Measurements from ENCODE around the gene PLEK2.

GRCh38 chr14:67453575-67454300 lies 41.8 kb upstream of the PLEK2 start:
- TF ChIP-seq PATZ1 (CRISPR knock-in tag; IDR thresholded peaks at IDR 0.05; ENCODE audit: borderline replicate concordance) (no peak), GLIS3 (CRISPR knock-in tag; IDR thresholded peaks at IDR 0.05) (no peak), CSDC2 (CRISPR knock-in tag; IDR thresholded peaks at IDR 0.05) (no peak), ISL1 (CRISPR knock-in tag; IDR thresholded peaks at IDR 0.05) (no peak), TSHZ2 (CRISPR knock-in tag; IDR thresholded peaks at IDR 0.05) (no peak), CREB5 (CRISPR knock-in tag; IDR thresholded peaks at IDR 0.05; ENCODE audit: low read depth) (no peak), BACH2 (CRISPR knock-in tag; IDR thresholded peaks at IDR 0.05; ENCODE audit: borderline replicate concordance) (no peak), RARB (CRISPR knock-in tag; IDR thresholded peaks at IDR 0.05) (no peak), SNAI2 (CRISPR knock-in tag; IDR thresholded peaks at IDR 0.05) (no peak)
